Chondrocyte (in vitro differentiated cells): ENCODE measurements around the gene ZP3. TPM values are rescaled to one million over a fixed set of nuclear protein-coding genes. Genes with fewer than 3 reads are reported as not detected.
"Not testable (repeated sequence)": the region's sequence is repeated elsewhere in the genome, so short reads cannot be mapped to it uniquely, and the experiment has no call there.

Experiments used
- DNase-seq: peaks from one replicate; pipeline ENCODE4 v3.0.0; 2021; ENCODE audit warnings: mixed read lengths, low spot score
- H3K27ac Mint-ChIP-seq: one replicate; pipeline ENCODE4 v1.8.0; 2021; ENCODE audit warnings: mild to moderate bottlenecking, moderate library complexity, mixed read lengths; ENCODE audit not compliant: unreplicated experiment
- H3K27me3 Mint-ChIP-seq: 2 replicates; pipeline ENCODE4 v1.8.0; 2021; ENCODE audit warnings: low read depth, mixed read lengths
- H3K36me3 Mint-ChIP-seq: 2 replicates; pipeline ENCODE4 v1.8.0; 2021; ENCODE audit warnings: low read depth, mixed read lengths
- H3K4me1 Mint-ChIP-seq: 2 replicates; pipeline ENCODE4 v1.8.0; 2021; ENCODE audit warnings: low read depth, mild to moderate bottlenecking, mixed read lengths
- H3K4me3 Mint-ChIP-seq: one replicate; pipeline ENCODE4 v1.8.0; 2021; ENCODE audit warnings: mild to moderate bottlenecking, moderate library complexity, mixed read lengths; ENCODE audit not compliant: unreplicated experiment
- H3K9me3 Mint-ChIP-seq: 2 replicates; pipeline ENCODE4 v1.8.0; 2021; ENCODE audit warnings: low read depth, mixed read lengths
- CTCF ChIP-seq: fragments of 200-600 bp; sonication (generic); IDR thresholded peaks from 2 replicates; pipeline ENCODE4 v1.5.0; 2021; ENCODE audit warnings: antibody characterized with exemption, mild to moderate bottlenecking, moderate library complexity
- total RNA-seq: library from RNA; stranded (reverse); gene quantifications from 3 replicates; pipeline ENCODE4 v1.2.1, GENCODE V29; 2021

The ZP3 gene
- total RNA-seq, 1 donor from 2014 or later = not detected

GRCh38 chr7:76423666-76424412 lies 911 bp upstream of the ZP3 start:
- Mint-ChIP-seq H3K36me3 (no peaks in the 10 kb centered on the region), H3K4me3 (no peak overlapping the region), H3K27ac (peak overlapping the region; percentile 91), H3K9me3 (peaks cover 6% of the 10 kb centered on the region), H3K4me1 (peaks cover 44% of the 10 kb centered on the region), H3K27me3 (no peaks in the 10 kb centered on the region)
- DNase-seq = peak; percentile 56
- TF ChIP-seq CTCF = no peak

- Mint-ChIP-seq H3K4me3 (no peak overlapping the region), H3K27me3 (no peaks in the 10 kb centered on the region), H3K27ac (no peak overlapping the region), H3K9me3 (peaks cover 4% of the 10 kb centered on the region), H3K36me3 (no peaks in the 10 kb centered on the region), H3K4me1 (peaks cover 36% of the 10 kb centered on the region)
- peak; percentile 81 for DNase-seq
- TF ChIP-seq CTCF = no peak
These were observed 406 bp downstream of the ZP3 start for GRCh38 chr7:76425156-76425555.

GRCh38 chr7:76425558-76425957 lies 808 bp downstream of the ZP3 start:
- not testable (repeated sequence) for H3K4me3 Mint-ChIP-seq, H3K36me3 Mint-ChIP-seq, H3K9me3 Mint-ChIP-seq, DNase-seq, H3K27me3 Mint-ChIP-seq, H3K27ac Mint-ChIP-seq
- peaks cover 32% of the 10 kb centered on the region for H3K4me1 Mint-ChIP-seq

- Mint-ChIP-seq H3K27me3 (no peaks in the 10 kb centered on the region), H3K4me3 (no peak overlapping the region), H3K9me3 (no peaks in the 10 kb centered on the region), H3K36me3 (no peaks in the 10 kb centered on the region), H3K27ac (no peak overlapping the region), H3K4me1 (peaks cover 27% of the 10 kb centered on the region)
- peak; percentile 46 for DNase-seq
- no peak for TF ChIP-seq CTCF
These were observed 1.5 kb downstream of the ZP3 start for GRCh38 chr7:76426246-76426645.

- TF ChIP-seq CTCF = no peak
- Mint-ChIP-seq H3K4me1 (peaks cover 22% of the 10 kb centered on the region), H3K27ac (no peak overlapping the region), H3K36me3 (no peaks in the 10 kb centered on the region), H3K27me3 (no peaks in the 10 kb centered on the region), H3K4me3 (no peak overlapping the region), H3K9me3 (no peaks in the 10 kb centered on the region)
- no peak for DNase-seq
These were observed 2.9 kb downstream of the ZP3 start for GRCh38 chr7:76427635-76428034.
